ENCODE results near the gene COPG2.
"Not testable (repeated sequence)": the region's sequence is repeated elsewhere in the genome, so short reads cannot be mapped to it uniquely, and the experiment has no call there.

COPG2 gene

GRCh38 chr7:130513447-130513846 lies 155.1 kb downstream of the COPG2 start:
- H3K4me1 ChIP-seq (ENCODE audit: control insufficient read depth in 2 of 2, insufficient read depth in 2 of 2, low read length in 2 of 2) = peaks cover 0 to 3% of the 10 kb centered on the region in 2 donors
- H3K9me3 ChIP-seq (ENCODE audit: control insufficient read depth in 2 of 2, low read length in 2 of 2) = no peaks in the 10 kb centered on the region
- H3K27ac ChIP-seq (ENCODE audit: low read depth in 2 of 2, low read length in 2 of 2) = no peak overlapping the region
- H3K27me3 ChIP-seq (ENCODE audit: control insufficient read depth in 2 of 2, insufficient read depth in 2 of 2, low read length in 2 of 2) = no peaks in the 10 kb centered on the region
- H3K36me3 ChIP-seq (ENCODE audit: control insufficient read depth in 2 of 2, insufficient read depth in 2 of 2, low read length in 2 of 2) = peaks cover 6 to 13% of the 10 kb centered on the region in 2 donors
- H3K9ac ChIP-seq (ENCODE audit: low read depth in 1 of 2, low read length in 2 of 2) = no peak overlapping the region
- H3K4me3 ChIP-seq (ENCODE audit: low read length in 2 of 2) = no peak overlapping the region

GRCh38 chr7:130512038-130512437 lies 156.5 kb downstream of the COPG2 start:
- not testable (repeated sequence) for H3K4me1 ChIP-seq (ENCODE audit: control insufficient read depth in 2 of 2, insufficient read depth in 2 of 2, low read length in 2 of 2); H3K27me3 ChIP-seq (ENCODE audit: control insufficient read depth in 2 of 2, insufficient read depth in 2 of 2, low read length in 2 of 2); H3K4me3 ChIP-seq (ENCODE audit: low read length in 2 of 2); H3K27ac ChIP-seq (ENCODE audit: low read depth in 2 of 2, low read length in 2 of 2); H3K9me3 ChIP-seq (ENCODE audit: control insufficient read depth in 2 of 2, low read length in 2 of 2); H3K9ac ChIP-seq (ENCODE audit: low read depth in 1 of 2, low read length in 2 of 2)
- peaks cover 15 to 24% of the 10 kb centered on the region in 2 donors for H3K36me3 ChIP-seq (ENCODE audit: control insufficient read depth in 2 of 2, insufficient read depth in 2 of 2, low read length in 2 of 2)

DNA sequence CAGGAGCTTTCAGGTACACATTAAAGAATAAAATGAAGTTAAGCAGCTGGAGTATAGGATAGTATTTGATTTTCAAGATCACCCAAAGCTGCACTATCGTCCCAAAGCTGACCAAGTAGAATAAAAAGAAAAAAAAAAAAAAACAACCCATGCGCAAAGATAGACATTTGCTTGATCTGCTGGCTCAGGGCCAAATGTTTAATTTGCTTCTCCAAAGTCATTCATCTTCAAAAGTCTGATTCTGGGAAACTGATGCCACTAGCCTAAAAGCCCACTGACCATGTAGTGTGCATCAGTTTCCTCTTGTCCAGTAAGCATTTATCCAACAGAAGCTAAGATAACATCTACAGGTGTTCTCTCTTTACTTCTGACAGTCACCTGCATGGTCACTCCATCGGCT lies 162.2 kb downstream of the COPG2 start:
- no peaks in the 10 kb centered on the region for H3K9me3 ChIP-seq (ENCODE audit: control insufficient read depth in 2 of 2, low read length in 2 of 2)
- H3K9ac ChIP-seq (ENCODE audit: low read depth in 1 of 2, low read length in 2 of 2) = no peak overlapping the region
- H3K27ac ChIP-seq (ENCODE audit: low read depth in 2 of 2, low read length in 2 of 2) = no peak overlapping the region
- peaks cover 23 to 36% of the 10 kb centered on the region in 2 donors for H3K36me3 ChIP-seq (ENCODE audit: control insufficient read depth in 2 of 2, insufficient read depth in 2 of 2, low read length in 2 of 2)
- no peak overlapping the region for H3K4me3 ChIP-seq (ENCODE audit: low read length in 2 of 2)
- H3K4me1 ChIP-seq (ENCODE audit: control insufficient read depth in 2 of 2, insufficient read depth in 2 of 2, low read length in 2 of 2) = peaks cover 0 to 1% of the 10 kb centered on the region in 2 donors
- H3K27me3 ChIP-seq (ENCODE audit: control insufficient read depth in 2 of 2, insufficient read depth in 2 of 2, low read length in 2 of 2) = no peaks in the 10 kb centered on the region

GRCh38 chr7:130505753-130506152 lies 162.8 kb downstream of the COPG2 start:
- Histone ChIP-seq H3K9me3 (ENCODE audit: control insufficient read depth in 2 of 2, low read length in 2 of 2) (no peaks in the 10 kb centered on the region), H3K4me1 (ENCODE audit: control insufficient read depth in 2 of 2, insufficient read depth in 2 of 2, low read length in 2 of 2) (no peaks in the 10 kb centered on the region), H3K9ac (ENCODE audit: low read depth in 1 of 2, low read length in 2 of 2) (no peak overlapping the region), H3K27me3 (ENCODE audit: control insufficient read depth in 2 of 2, insufficient read depth in 2 of 2, low read length in 2 of 2) (no peaks in the 10 kb centered on the region), H3K27ac (ENCODE audit: low read depth in 2 of 2, low read length in 2 of 2) (no peak overlapping the region), H3K36me3 (ENCODE audit: control insufficient read depth in 2 of 2, insufficient read depth in 2 of 2, low read length in 2 of 2) (peaks cover 23 to 39% of the 10 kb centered on the region in 2 donors), H3K4me3 (ENCODE audit: low read length in 2 of 2) (no peak overlapping the region)

DNA sequence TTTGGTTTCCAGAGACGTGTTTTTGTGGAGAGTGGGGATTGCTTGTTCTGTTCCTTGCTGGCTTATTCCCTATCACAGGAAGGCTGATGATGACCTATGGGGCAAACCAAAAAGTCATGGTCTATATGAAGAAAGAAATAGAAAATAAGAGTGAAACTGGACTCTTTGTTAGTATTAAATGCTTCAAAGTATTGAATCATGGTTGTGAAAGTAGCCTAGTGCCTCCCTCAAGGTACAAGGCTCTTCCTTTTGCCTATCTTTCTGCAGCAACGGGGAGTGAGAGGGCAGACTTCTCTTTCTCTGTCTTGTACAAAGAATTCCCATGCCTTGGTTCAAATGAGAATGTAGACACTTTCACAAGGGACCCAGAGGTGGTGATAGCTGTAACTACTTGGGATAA lies 167.6 kb downstream of the COPG2 start:
- no peaks in the 10 kb centered on the region for H3K9me3 ChIP-seq (ENCODE audit: control insufficient read depth in 2 of 2, low read length in 2 of 2)
- no peaks in the 10 kb centered on the region for H3K4me1 ChIP-seq (ENCODE audit: control insufficient read depth in 2 of 2, insufficient read depth in 2 of 2, low read length in 2 of 2)
- no peak overlapping the region for H3K4me3 ChIP-seq (ENCODE audit: low read length in 2 of 2)
- peaks cover 10 to 35% of the 10 kb centered on the region in 2 donors for H3K36me3 ChIP-seq (ENCODE audit: control insufficient read depth in 2 of 2, insufficient read depth in 2 of 2, low read length in 2 of 2)
- H3K27ac ChIP-seq (ENCODE audit: low read depth in 2 of 2, low read length in 2 of 2) = no peak overlapping the region
- H3K9ac ChIP-seq (ENCODE audit: low read depth in 1 of 2, low read length in 2 of 2) = no peak overlapping the region
- no peaks in the 10 kb centered on the region for H3K27me3 ChIP-seq (ENCODE audit: control insufficient read depth in 2 of 2, insufficient read depth in 2 of 2, low read length in 2 of 2)

DNA sequence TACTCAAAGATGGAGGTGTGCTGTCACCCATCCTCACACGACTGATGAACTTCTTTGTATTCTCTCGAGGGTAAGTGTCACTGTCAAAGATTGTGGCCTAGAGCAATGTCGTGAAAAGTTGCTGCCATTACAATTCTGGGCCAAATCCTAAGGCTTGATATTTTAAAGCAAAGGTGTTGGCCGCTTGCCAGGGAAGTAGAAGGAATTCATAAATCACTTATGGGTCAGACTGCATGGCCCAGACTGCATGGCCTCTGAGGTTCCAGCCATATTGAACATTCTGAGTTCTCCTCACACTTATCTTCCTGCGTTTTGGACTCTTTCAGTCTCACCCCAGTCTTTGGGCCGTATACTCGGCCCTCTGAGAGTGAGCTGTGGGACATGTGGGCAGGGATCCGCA lies 168.1 kb downstream of the COPG2 start:
- H3K9ac ChIP-seq (ENCODE audit: low read depth in 1 of 2, low read length in 2 of 2) = no peak overlapping the region
- H3K27ac ChIP-seq (ENCODE audit: low read depth in 2 of 2, low read length in 2 of 2) = no peak overlapping the region
- H3K9me3 ChIP-seq (ENCODE audit: control insufficient read depth in 2 of 2, low read length in 2 of 2) = no peaks in the 10 kb centered on the region
- H3K27me3 ChIP-seq (ENCODE audit: control insufficient read depth in 2 of 2, insufficient read depth in 2 of 2, low read length in 2 of 2) = no peaks in the 10 kb centered on the region
- H3K36me3 ChIP-seq (ENCODE audit: control insufficient read depth in 2 of 2, insufficient read depth in 2 of 2, low read length in 2 of 2) = peaks cover 10 to 32% of the 10 kb centered on the region in 2 donors
- no peaks in the 10 kb centered on the region for H3K4me1 ChIP-seq (ENCODE audit: control insufficient read depth in 2 of 2, insufficient read depth in 2 of 2, low read length in 2 of 2)
- H3K4me3 ChIP-seq (ENCODE audit: low read length in 2 of 2) = no peak overlapping the region

- Histone ChIP-seq H3K27me3 (ENCODE audit: control insufficient read depth in 2 of 2, insufficient read depth in 2 of 2, low read length in 2 of 2) (peaks cover 0 to 3% of the 10 kb centered on the region in 2 donors), H3K9me3 (ENCODE audit: control insufficient read depth in 2 of 2, low read length in 2 of 2) (peaks cover 0 to 2% of the 10 kb centered on the region in 2 donors), H3K27ac (ENCODE audit: low read depth in 2 of 2, low read length in 2 of 2) (no peak overlapping the region), H3K36me3 (ENCODE audit: control insufficient read depth in 2 of 2, insufficient read depth in 2 of 2, low read length in 2 of 2) (peaks cover 0 to 11% of the 10 kb centered on the region in 2 donors), H3K4me3 (ENCODE audit: low read length in 2 of 2) (no peak overlapping the region), H3K4me1 (ENCODE audit: control insufficient read depth in 2 of 2, insufficient read depth in 2 of 2, low read length in 2 of 2) (peaks cover 0 to 2% of the 10 kb centered on the region in 2 donors), H3K9ac (ENCODE audit: low read depth in 1 of 2, low read length in 2 of 2) (no peak overlapping the region)
These were observed 174.1 kb downstream of the COPG2 start for GRCh38 chr7:130494431-130494858.

- Histone ChIP-seq H3K36me3 (ENCODE audit: control insufficient read depth in 2 of 2, insufficient read depth in 2 of 2, low read length in 2 of 2) (peaks cover 0 to 8% of the 10 kb centered on the region in 2 donors), H3K27me3 (ENCODE audit: control insufficient read depth in 2 of 2, insufficient read depth in 2 of 2, low read length in 2 of 2) (peaks cover 0 to 3% of the 10 kb centered on the region in 2 donors), H3K4me3 (ENCODE audit: low read length in 2 of 2) (peak overlapping the region in 1 of 2 donors; percentile 44), H3K4me1 (ENCODE audit: control insufficient read depth in 2 of 2, insufficient read depth in 2 of 2, low read length in 2 of 2) (peaks cover 0 to 2% of the 10 kb centered on the region in 2 donors), H3K9me3 (ENCODE audit: control insufficient read depth in 2 of 2, low read length in 2 of 2) (peaks cover 0 to 2% of the 10 kb centered on the region in 2 donors), H3K9ac (ENCODE audit: low read depth in 1 of 2, low read length in 2 of 2) (no peak overlapping the region), H3K27ac (ENCODE audit: low read depth in 2 of 2, low read length in 2 of 2) (no peak overlapping the region)
These were observed 175.2 kb downstream of the COPG2 start for GRCh38 chr7:130493275-130493873.

GRCh38 chr7:130492523-130493274 lies 175.8 kb downstream of the COPG2 start:
- no peak overlapping the region for H3K27ac ChIP-seq (ENCODE audit: low read depth in 2 of 2, low read length in 2 of 2)
- H3K4me1 ChIP-seq (ENCODE audit: control insufficient read depth in 2 of 2, insufficient read depth in 2 of 2, low read length in 2 of 2) = peaks cover 0 to 2% of the 10 kb centered on the region in 2 donors
- H3K36me3 ChIP-seq (ENCODE audit: control insufficient read depth in 2 of 2, insufficient read depth in 2 of 2, low read length in 2 of 2) = peaks cover 0 to 1% of the 10 kb centered on the region in 2 donors
- H3K9ac ChIP-seq (ENCODE audit: low read depth in 1 of 2, low read length in 2 of 2) = no peak overlapping the region
- H3K9me3 ChIP-seq (ENCODE audit: control insufficient read depth in 2 of 2, low read length in 2 of 2) = peaks cover 0 to 2% of the 10 kb centered on the region in 2 donors
- peaks cover 0 to 3% of the 10 kb centered on the region in 2 donors for H3K27me3 ChIP-seq (ENCODE audit: control insufficient read depth in 2 of 2, insufficient read depth in 2 of 2, low read length in 2 of 2)
- peak overlapping the region in 1 of 2 donors; percentile 44 for H3K4me3 ChIP-seq (ENCODE audit: low read length in 2 of 2)

GRCh38 chr7:130491841-130492522 lies 176.6 kb downstream of the COPG2 start, which contains the start of gene MEST:
MEST (plus strand) TSS chr7:130492085; CDS start chr7:130492314, 229 bp downstream.
- Histone ChIP-seq H3K4me1 (ENCODE audit: control insufficient read depth in 2 of 2, insufficient read depth in 2 of 2, low read length in 2 of 2) (peaks cover 3 to 4% of the 10 kb centered on the region in 2 donors), H3K9me3 (ENCODE audit: control insufficient read depth in 2 of 2, low read length in 2 of 2) (peaks cover 0 to 2% of the 10 kb centered on the region in 2 donors), H3K9ac (ENCODE audit: low read depth in 1 of 2, low read length in 2 of 2) (no peak within 1 kb of the TSS), H3K4me3 (ENCODE audit: low read length in 2 of 2) (peak within 1 kb of the TSS in 1 of 2 donors; percentile 57), H3K27me3 (ENCODE audit: control insufficient read depth in 2 of 2, insufficient read depth in 2 of 2, low read length in 2 of 2) (peaks cover 0 to 4% of the 10 kb centered on the region in 2 donors), H3K36me3 (ENCODE audit: control insufficient read depth in 2 of 2, insufficient read depth in 2 of 2, low read length in 2 of 2) (no peaks in the 10 kb centered on the region), H3K27ac (ENCODE audit: low read depth in 2 of 2, low read length in 2 of 2) (no peak within 1 kb of the TSS)

All from mucosa of rectum (tissue), 2 donors.